Measurements from ENCODE around the gene PPIP5K2.

PPIP5K2 gene

GRCh38 chr5:103237778-103238177, 117.7 kb downstream of the PPIP5K2 start:
- Histone ChIP-seq H3K18ac (ENCODE audit: low read length) (no peak overlapping the region), H3K9ac (ENCODE audit: low read length) (no peak overlapping the region), H3K27ac (ENCODE audit: low read depth, low read length) (no peak overlapping the region), H4K8ac (ENCODE audit: low read depth, low read length) (no peak overlapping the region), H2AK5ac (ENCODE audit: low read length) (no peak overlapping the region), H3K79me2 (ENCODE audit: control insufficient read depth, insufficient read depth, low read length) (no peaks in the 10 kb centered on the region), H3K56ac (ENCODE audit: low read length) (no peak overlapping the region), H2BK15ac (replicated peaks; ENCODE audit: low read depth) (no peak overlapping the region), H3K23ac (ENCODE audit: low read length) (no peak overlapping the region), H4K5ac (ENCODE audit: low read length) (no peak overlapping the region), H3K79me1 (ENCODE audit: low read length) (no peaks in the 10 kb centered on the region), H3K4me1 (ENCODE audit: control insufficient read depth, low read depth, low read length) (no peaks in the 10 kb centered on the region), H3K4me3 (ENCODE audit: low read length) (no peak overlapping the region), H3K27me3 (ENCODE audit: insufficient read depth, low read length, poor library complexity) (no peaks in the 10 kb centered on the region), H3K4me2 (ENCODE audit: low read length) (no peak overlapping the region), H3K4ac (ENCODE audit: low read depth, low read length) (no peak overlapping the region), H2BK120ac (ENCODE audit: low read depth, low read length) (no peak overlapping the region), H2BK5ac (ENCODE audit: low read length) (no peak overlapping the region), H3K36me3 (ENCODE audit: control insufficient read depth, insufficient read depth, low read length) (no peaks in the 10 kb centered on the region)
- DNase-seq, result no peak
- no CpG with 5 or more reads among the region's 1 CpG for WGBS (ENCODE audit: extremely low coverage, insufficient coverage, low lambda C conversion rate)

- Histone ChIP-seq H3K4me2 (ENCODE audit: low read length) (no peak overlapping the region), H3K9ac (ENCODE audit: low read length) (no peak overlapping the region), H2BK15ac (replicated peaks; ENCODE audit: low read depth) (peak overlapping the region; percentile 65), H2BK120ac (ENCODE audit: low read depth, low read length) (no peak overlapping the region), H3K4me3 (ENCODE audit: low read length) (no peak overlapping the region), H3K4me1 (ENCODE audit: control insufficient read depth, low read depth, low read length) (peaks cover 2% of the 10 kb centered on the region), H3K79me2 (ENCODE audit: control insufficient read depth, insufficient read depth, low read length) (no peaks in the 10 kb centered on the region), H3K27ac (ENCODE audit: low read depth, low read length) (peak overlapping the region; percentile 49), H3K4ac (ENCODE audit: low read depth, low read length) (no peak overlapping the region), H4K5ac (ENCODE audit: low read length) (no peak overlapping the region), H3K36me3 (ENCODE audit: control insufficient read depth, insufficient read depth, low read length) (no peaks in the 10 kb centered on the region), H2AK5ac (ENCODE audit: low read length) (no peak overlapping the region), H3K23ac (ENCODE audit: low read length) (no peak overlapping the region), H3K79me1 (ENCODE audit: low read length) (no peaks in the 10 kb centered on the region), H3K27me3 (ENCODE audit: insufficient read depth, low read length, poor library complexity) (no peaks in the 10 kb centered on the region), H3K18ac (ENCODE audit: low read length) (no peak overlapping the region), H2BK5ac (ENCODE audit: low read length) (no peak overlapping the region), H3K56ac (ENCODE audit: low read length) (no peak overlapping the region), H4K8ac (ENCODE audit: low read depth, low read length) (no peak overlapping the region)
- DNase-seq, result peak; percentile 52
- no CpG with 5 or more reads among the region's 2 CpGs for WGBS (ENCODE audit: extremely low coverage, insufficient coverage, low lambda C conversion rate)
These were observed 123.6 kb downstream of the PPIP5K2 start for GRCh38 chr5:103243665-103244064.

GRCh38 chr5:103244398-103244797, 124.3 kb downstream of the PPIP5K2 start:
- Histone ChIP-seq H3K79me1 (ENCODE audit: low read length) (no peaks in the 10 kb centered on the region), H3K4me1 (ENCODE audit: control insufficient read depth, low read depth, low read length) (peaks cover 2% of the 10 kb centered on the region), H3K9ac (ENCODE audit: low read length) (no peak overlapping the region), H3K27me3 (ENCODE audit: insufficient read depth, low read length, poor library complexity) (no peaks in the 10 kb centered on the region), H2AK5ac (ENCODE audit: low read length) (no peak overlapping the region), H3K79me2 (ENCODE audit: control insufficient read depth, insufficient read depth, low read length) (no peaks in the 10 kb centered on the region), H3K23ac (ENCODE audit: low read length) (no peak overlapping the region), H3K56ac (ENCODE audit: low read length) (no peak overlapping the region), H4K5ac (ENCODE audit: low read length) (no peak overlapping the region), H2BK5ac (ENCODE audit: low read length) (no peak overlapping the region), H3K4ac (ENCODE audit: low read depth, low read length) (no peak overlapping the region), H3K4me2 (ENCODE audit: low read length) (no peak overlapping the region), H3K18ac (ENCODE audit: low read length) (no peak overlapping the region), H4K8ac (ENCODE audit: low read depth, low read length) (no peak overlapping the region), H2BK120ac (ENCODE audit: low read depth, low read length) (no peak overlapping the region), H2BK15ac (replicated peaks; ENCODE audit: low read depth) (no peak overlapping the region), H3K27ac (ENCODE audit: low read depth, low read length) (no peak overlapping the region), H3K4me3 (ENCODE audit: low read length) (no peak overlapping the region), H3K36me3 (ENCODE audit: control insufficient read depth, insufficient read depth, low read length) (no peaks in the 10 kb centered on the region)
- DNase-seq, result peak; percentile 42

GRCh38 chr5:103245761-103246160, 125.7 kb downstream of the PPIP5K2 start:
- H3K36me3 ChIP-seq (ENCODE audit: control insufficient read depth, insufficient read depth, low read length), result no peaks in the 10 kb centered on the region
- H3K79me2 ChIP-seq (ENCODE audit: control insufficient read depth, insufficient read depth, low read length), result no peaks in the 10 kb centered on the region
- no peak overlapping the region for H3K27ac ChIP-seq (ENCODE audit: low read depth, low read length)
- H3K23ac ChIP-seq (ENCODE audit: low read length), result no peak overlapping the region
- no peak overlapping the region for H3K9ac ChIP-seq (ENCODE audit: low read length)
- no peak overlapping the region for H2AK5ac ChIP-seq (ENCODE audit: low read length)
- H3K27me3 ChIP-seq (ENCODE audit: insufficient read depth, low read length, poor library complexity), result no peaks in the 10 kb centered on the region
- no peak overlapping the region for H3K4me2 ChIP-seq (ENCODE audit: low read length)
- no peak overlapping the region for H3K18ac ChIP-seq (ENCODE audit: low read length)
- no peak overlapping the region for H3K4ac ChIP-seq (ENCODE audit: low read depth, low read length)
- H4K8ac ChIP-seq (ENCODE audit: low read depth, low read length), result no peak overlapping the region
- WGBS (ENCODE audit: extremely low coverage, insufficient coverage, low lambda C conversion rate), result no CpG with 5 or more reads among the region's 4 CpGs
- H3K4me3 ChIP-seq (ENCODE audit: low read length), result no peak overlapping the region
- H2BK120ac ChIP-seq (ENCODE audit: low read depth, low read length), result no peak overlapping the region
- H3K4me1 ChIP-seq (ENCODE audit: control insufficient read depth, low read depth, low read length), result peaks cover 2% of the 10 kb centered on the region
- no peak overlapping the region for H4K5ac ChIP-seq (ENCODE audit: low read length)
- H2BK15ac ChIP-seq (replicated peaks; ENCODE audit: low read depth), result no peak overlapping the region
- no peak for DNase-seq
- H2BK5ac ChIP-seq (ENCODE audit: low read length), result no peak overlapping the region
- H3K56ac ChIP-seq (ENCODE audit: low read length), result no peak overlapping the region
- no peaks in the 10 kb centered on the region for H3K79me1 ChIP-seq (ENCODE audit: low read length)

GRCh38 chr5:103247118-103247517, 127.0 kb downstream of the PPIP5K2 start:
- H3K9ac ChIP-seq (ENCODE audit: low read length), result no peak overlapping the region
- H2BK15ac ChIP-seq (replicated peaks; ENCODE audit: low read depth), result no peak overlapping the region
- no peak overlapping the region for H3K23ac ChIP-seq (ENCODE audit: low read length)
- WGBS (ENCODE audit: extremely low coverage, insufficient coverage, low lambda C conversion rate), result no CpG with 5 or more reads among the region's 1 CpG
- no peaks in the 10 kb centered on the region for H3K79me1 ChIP-seq (ENCODE audit: low read length)
- no peaks in the 10 kb centered on the region for H3K79me2 ChIP-seq (ENCODE audit: control insufficient read depth, insufficient read depth, low read length)
- no peak overlapping the region for H2AK5ac ChIP-seq (ENCODE audit: low read length)
- no peak overlapping the region for H3K4me3 ChIP-seq (ENCODE audit: low read length)
- H3K4me2 ChIP-seq (ENCODE audit: low read length), result no peak overlapping the region
- H3K18ac ChIP-seq (ENCODE audit: low read length), result no peak overlapping the region
- no peaks in the 10 kb centered on the region for H3K36me3 ChIP-seq (ENCODE audit: control insufficient read depth, insufficient read depth, low read length)
- H2BK5ac ChIP-seq (ENCODE audit: low read length), result no peak overlapping the region
- H4K8ac ChIP-seq (ENCODE audit: low read depth, low read length), result no peak overlapping the region
- no peak overlapping the region for H3K27ac ChIP-seq (ENCODE audit: low read depth, low read length)
- no peaks in the 10 kb centered on the region for H3K27me3 ChIP-seq (ENCODE audit: insufficient read depth, low read length, poor library complexity)
- no peak overlapping the region for H3K56ac ChIP-seq (ENCODE audit: low read length)
- H3K4ac ChIP-seq (ENCODE audit: low read depth, low read length), result no peak overlapping the region
- no peak overlapping the region for H2BK120ac ChIP-seq (ENCODE audit: low read depth, low read length)
- H4K5ac ChIP-seq (ENCODE audit: low read length), result no peak overlapping the region
- H3K4me1 ChIP-seq (ENCODE audit: control insufficient read depth, low read depth, low read length), result peaks cover 2% of the 10 kb centered on the region
- no peak for DNase-seq

GRCh38 chr5:103249068-103249467, 129.0 kb downstream of the PPIP5K2 start:
- Histone ChIP-seq H3K23ac (ENCODE audit: low read length) (no peak overlapping the region), H3K4ac (ENCODE audit: low read depth, low read length) (no peak overlapping the region), H3K79me1 (ENCODE audit: low read length) (no peaks in the 10 kb centered on the region), H2BK5ac (ENCODE audit: low read length) (no peak overlapping the region), H3K9ac (ENCODE audit: low read length) (no peak overlapping the region), H4K5ac (ENCODE audit: low read length) (no peak overlapping the region), H4K8ac (ENCODE audit: low read depth, low read length) (peak overlapping the region; percentile 56), H3K18ac (ENCODE audit: low read length) (no peak overlapping the region), H2AK5ac (ENCODE audit: low read length) (no peak overlapping the region), H2BK15ac (replicated peaks; ENCODE audit: low read depth) (no peak overlapping the region), H3K36me3 (ENCODE audit: control insufficient read depth, insufficient read depth, low read length) (no peaks in the 10 kb centered on the region), H3K79me2 (ENCODE audit: control insufficient read depth, insufficient read depth, low read length) (no peaks in the 10 kb centered on the region), H3K4me2 (ENCODE audit: low read length) (no peak overlapping the region), H2BK120ac (ENCODE audit: low read depth, low read length) (no peak overlapping the region), H3K4me1 (ENCODE audit: control insufficient read depth, low read depth, low read length) (peaks cover 2% of the 10 kb centered on the region), H3K4me3 (ENCODE audit: low read length) (no peak overlapping the region), H3K56ac (ENCODE audit: low read length) (no peak overlapping the region), H3K27ac (ENCODE audit: low read depth, low read length) (no peak overlapping the region), H3K27me3 (ENCODE audit: insufficient read depth, low read length, poor library complexity) (no peaks in the 10 kb centered on the region)
- no CpG with 5 or more reads among the region's 2 CpGs for WGBS (ENCODE audit: extremely low coverage, insufficient coverage, low lambda C conversion rate)
- no peak for DNase-seq
